ENCODE measurements around the gene COL25A1.
"Not testable (repeated sequence)": the region's sequence is repeated elsewhere in the genome, so short reads cannot be mapped to it uniquely, and the experiment has no call there.

The COL25A1 gene

DNA sequence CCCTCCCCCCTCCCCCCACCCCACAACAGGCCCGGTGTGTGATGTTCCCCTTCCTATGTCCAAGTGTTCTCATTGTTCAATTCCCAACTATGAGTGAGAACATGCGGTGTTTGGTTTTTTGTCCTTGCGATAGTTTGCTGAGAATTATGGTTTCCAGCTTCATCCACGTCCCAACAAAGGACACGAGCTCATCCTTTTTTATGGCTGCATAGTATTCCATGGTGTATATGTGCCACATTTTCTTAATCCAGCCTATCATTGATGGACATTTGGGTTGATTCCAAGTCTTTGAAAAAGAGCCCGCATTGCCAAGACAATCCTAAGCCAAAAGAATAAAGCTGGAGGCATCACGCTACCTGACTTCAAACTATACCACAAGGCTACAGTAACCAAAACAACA is 231.8 kb downstream of the COL25A1 start:
- peaks cover 27% of the 10 kb centered on the region for H3K4me1 ChIP-seq (ENCODE audit: control insufficient read depth, insufficient read depth, low read length, unreplicated experiment)
- not testable (repeated sequence) for H3K27me3 ChIP-seq (ENCODE audit: insufficient read depth, low read length); H3K79me2 ChIP-seq (ENCODE audit: control insufficient read depth, insufficient read depth, low read length, unreplicated experiment); H3K36me3 ChIP-seq (ENCODE audit: insufficient read depth, low read length); H3K4me3 ChIP-seq (ENCODE audit: low read depth, low read length); H2AFZ ChIP-seq (ENCODE audit: low read length, unreplicated experiment); H3K27ac ChIP-seq (ENCODE audit: low read depth, low read length)

- Histone ChIP-seq H2AFZ (ENCODE audit: low read length, unreplicated experiment) (no peak overlapping the region), H3K27me3 (ENCODE audit: insufficient read depth, low read length) (no peaks in the 10 kb centered on the region), H3K4me1 (ENCODE audit: control insufficient read depth, insufficient read depth, low read length, unreplicated experiment) (peaks cover 21% of the 10 kb centered on the region), H3K36me3 (ENCODE audit: insufficient read depth, low read length) (no peaks in the 10 kb centered on the region), H3K4me3 (ENCODE audit: low read depth, low read length) (peak overlapping the region; percentile 17; the same call in 1 of the 2 replicates), H3K27ac (ENCODE audit: low read depth, low read length) (peak overlapping the region; percentile 62), H3K79me2 (ENCODE audit: control insufficient read depth, insufficient read depth, low read length, unreplicated experiment) (no peaks in the 10 kb centered on the region)
These were observed 234.8 kb downstream of the COL25A1 start for GRCh38 chr4:109067508-109068235.

DNA sequence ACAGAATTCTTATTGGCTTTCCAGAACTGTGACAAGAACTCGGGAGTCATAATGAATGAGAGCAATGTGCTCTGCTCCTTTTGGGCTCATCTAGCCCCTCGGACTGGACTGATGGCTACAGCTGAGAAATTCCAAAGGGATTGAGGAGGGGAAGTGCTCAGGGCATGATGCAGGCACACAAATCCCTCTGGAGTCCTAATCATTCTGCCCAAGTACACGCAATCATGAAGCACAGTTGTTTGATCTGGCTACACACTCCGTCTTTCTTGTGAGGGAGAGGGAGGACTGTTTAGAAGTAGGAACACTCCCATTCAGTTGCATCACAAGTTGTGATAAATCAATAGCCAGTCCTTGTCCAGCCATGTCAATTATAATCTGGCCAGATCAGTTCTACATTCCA is 237.5 kb downstream of the COL25A1 start:
- Histone ChIP-seq H3K27me3 (ENCODE audit: insufficient read depth, low read length) (no peaks in the 10 kb centered on the region), H3K4me3 (ENCODE audit: low read depth, low read length) (no peak overlapping the region), H2AFZ (ENCODE audit: low read length, unreplicated experiment) (no peak overlapping the region), H3K4me1 (ENCODE audit: control insufficient read depth, insufficient read depth, low read length, unreplicated experiment) (peaks cover 14% of the 10 kb centered on the region), H3K27ac (ENCODE audit: low read depth, low read length) (no peak overlapping the region), H3K36me3 (ENCODE audit: insufficient read depth, low read length) (no peaks in the 10 kb centered on the region), H3K79me2 (ENCODE audit: control insufficient read depth, insufficient read depth, low read length, unreplicated experiment) (no peaks in the 10 kb centered on the region)

DNA sequence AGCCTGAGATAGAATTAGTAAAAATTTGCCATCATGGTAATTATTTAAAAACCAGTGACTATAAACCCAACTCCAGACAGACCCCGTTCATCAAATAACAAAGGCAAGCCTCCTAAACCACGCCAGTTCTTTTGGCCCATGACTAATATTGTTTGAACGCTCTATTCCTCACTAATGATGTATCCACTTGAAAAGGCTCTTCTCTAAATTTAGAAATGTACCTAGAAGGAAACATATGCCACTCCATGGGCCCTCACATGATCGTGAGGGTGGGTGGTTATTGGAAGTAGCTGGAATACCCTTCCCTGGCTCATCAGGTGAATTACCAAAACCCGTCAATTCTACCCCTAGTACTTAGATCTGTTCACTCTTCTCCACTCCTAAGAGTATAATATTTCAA is 249.2 kb downstream of the COL25A1 start:
- H3K4me1 ChIP-seq (ENCODE audit: control insufficient read depth, insufficient read depth, low read length, unreplicated experiment): no peaks in the 10 kb centered on the region
- H3K27me3 ChIP-seq (ENCODE audit: insufficient read depth, low read length): no peaks in the 10 kb centered on the region
- no peak overlapping the region for H3K27ac ChIP-seq (ENCODE audit: low read depth, low read length)
- no peak overlapping the region for H2AFZ ChIP-seq (ENCODE audit: low read length, unreplicated experiment)
- H3K79me2 ChIP-seq (ENCODE audit: control insufficient read depth, insufficient read depth, low read length, unreplicated experiment): no peaks in the 10 kb centered on the region
- H3K36me3 ChIP-seq (ENCODE audit: insufficient read depth, low read length): no peaks in the 10 kb centered on the region
- H3K4me3 ChIP-seq (ENCODE audit: low read depth, low read length): no peak overlapping the region

DNA sequence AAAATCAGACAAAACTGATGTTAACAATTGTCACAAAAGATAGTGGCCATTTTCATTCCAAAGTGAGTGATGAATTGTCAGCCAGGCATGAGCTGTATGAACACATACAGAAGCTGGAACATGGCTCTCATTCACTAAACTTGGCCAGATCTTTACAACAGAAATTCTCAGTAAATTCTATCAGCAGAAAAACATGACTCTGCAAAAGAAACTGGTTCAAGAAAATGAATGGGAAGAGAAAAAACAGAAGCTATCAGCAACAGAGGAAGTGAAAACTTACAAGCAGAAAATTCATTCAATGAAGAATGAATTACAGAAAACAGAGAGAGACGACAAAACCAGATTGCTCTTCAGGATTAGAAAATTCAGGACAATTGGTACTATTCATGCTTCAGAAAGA is 249.6 kb downstream of the COL25A1 start:
- Histone ChIP-seq H3K4me3 (ENCODE audit: low read depth, low read length) (no peak overlapping the region), H3K36me3 (ENCODE audit: insufficient read depth, low read length) (no peaks in the 10 kb centered on the region), H2AFZ (ENCODE audit: low read length, unreplicated experiment) (no peak overlapping the region), H3K4me1 (ENCODE audit: control insufficient read depth, insufficient read depth, low read length, unreplicated experiment) (no peaks in the 10 kb centered on the region), H3K27me3 (ENCODE audit: insufficient read depth, low read length) (no peaks in the 10 kb centered on the region), H3K27ac (ENCODE audit: low read depth, low read length) (no peak overlapping the region), H3K79me2 (ENCODE audit: control insufficient read depth, insufficient read depth, low read length, unreplicated experiment) (no peaks in the 10 kb centered on the region)

DNA sequence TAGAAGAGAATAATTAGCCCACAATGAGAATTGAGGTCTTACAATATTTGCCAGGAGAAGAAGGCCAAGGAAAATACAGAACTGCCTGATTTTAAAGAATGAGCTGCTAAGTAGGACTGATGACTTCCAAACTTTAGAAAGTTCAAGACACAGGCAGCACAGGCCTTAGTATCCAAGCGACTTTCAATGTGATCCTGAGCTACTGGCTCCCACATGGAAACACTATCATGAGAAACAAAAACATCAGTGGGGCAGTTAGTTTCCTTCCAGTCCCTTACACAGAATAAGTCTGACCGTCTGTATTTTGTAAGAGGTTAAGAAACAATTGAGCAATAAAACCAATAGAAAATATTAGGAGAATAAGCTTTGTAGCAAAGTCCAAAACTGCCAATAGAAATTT is 251.4 kb downstream of the COL25A1 start:
- no peak overlapping the region for H2AFZ ChIP-seq (ENCODE audit: low read length, unreplicated experiment)
- H3K4me3 ChIP-seq (ENCODE audit: low read depth, low read length): no peak overlapping the region

GRCh38 chr4:109049926-109050325 is 252.5 kb downstream of the COL25A1 start:
- H3K4me1 ChIP-seq (ENCODE audit: control insufficient read depth, insufficient read depth, low read length, unreplicated experiment): peaks cover 14% of the 10 kb centered on the region
- H3K79me2 ChIP-seq (ENCODE audit: control insufficient read depth, insufficient read depth, low read length, unreplicated experiment): no peaks in the 10 kb centered on the region
- no peak overlapping the region for H3K4me3 ChIP-seq (ENCODE audit: low read depth, low read length)
- H3K27ac ChIP-seq (ENCODE audit: low read depth, low read length): no peak overlapping the region
- no peaks in the 10 kb centered on the region for H3K27me3 ChIP-seq (ENCODE audit: insufficient read depth, low read length)
- no peaks in the 10 kb centered on the region for H3K36me3 ChIP-seq (ENCODE audit: insufficient read depth, low read length)
- no peak overlapping the region for H2AFZ ChIP-seq (ENCODE audit: low read length, unreplicated experiment)

More for the DNA sequence above, 251.4 kb downstream of the COL25A1 start:
- Histone ChIP-seq H3K4me1 (ENCODE audit: control insufficient read depth, insufficient read depth, low read length, unreplicated experiment) (peaks cover 12% of the 10 kb centered on the region), H3K79me2 (ENCODE audit: control insufficient read depth, insufficient read depth, low read length, unreplicated experiment) (no peaks in the 10 kb centered on the region), H3K27me3 (ENCODE audit: insufficient read depth, low read length) (no peaks in the 10 kb centered on the region), H3K36me3 (ENCODE audit: insufficient read depth, low read length) (no peaks in the 10 kb centered on the region), H3K27ac (ENCODE audit: low read depth, low read length) (no peak overlapping the region)

DNA sequence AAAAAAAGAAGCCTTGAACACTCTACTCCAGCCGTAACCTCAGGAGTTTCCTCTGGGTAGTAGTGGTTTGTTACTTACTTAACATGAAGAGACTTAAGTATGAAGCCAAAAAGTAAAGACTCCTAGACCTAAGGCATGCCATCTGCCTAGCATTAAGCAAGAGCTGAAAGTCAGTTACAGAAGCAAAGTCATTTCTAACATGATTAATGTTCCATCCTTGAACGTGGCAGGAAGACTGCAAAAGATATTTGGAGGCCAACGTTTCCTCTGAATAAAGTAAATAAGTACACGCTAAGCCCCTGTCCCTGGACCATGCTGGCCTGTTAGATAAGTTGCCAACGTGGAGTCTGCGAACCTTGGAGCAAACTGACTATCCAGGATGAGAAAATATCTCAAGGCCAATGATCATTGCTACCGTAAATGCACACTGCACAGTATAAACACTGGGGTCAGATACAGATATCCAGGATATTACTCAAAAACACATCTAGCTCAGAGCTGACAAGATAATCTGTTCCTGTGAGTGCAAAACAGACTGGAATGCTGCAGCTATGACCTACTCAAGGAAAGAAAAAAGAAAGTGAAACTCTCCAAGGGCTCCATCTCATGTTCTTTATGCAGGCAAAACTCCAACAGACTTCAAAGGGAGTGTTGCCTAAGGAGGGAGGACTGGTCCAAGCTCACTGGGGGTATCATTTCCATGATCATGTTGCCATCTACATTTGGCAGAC is 255.8 kb downstream of the COL25A1 start:
- Histone ChIP-seq H3K27ac (ENCODE audit: low read depth, low read length) (peak overlapping the region; percentile 34), H2AFZ (ENCODE audit: low read length, unreplicated experiment) (peak overlapping the region; percentile 96), H3K4me1 (ENCODE audit: control insufficient read depth, insufficient read depth, low read length, unreplicated experiment) (peaks cover 14% of the 10 kb centered on the region), H3K27me3 (ENCODE audit: insufficient read depth, low read length) (no peaks in the 10 kb centered on the region), H3K4me3 (ENCODE audit: low read depth, low read length) (peak overlapping the region; percentile 71), H3K36me3 (ENCODE audit: insufficient read depth, low read length) (no peaks in the 10 kb centered on the region), H3K79me2 (ENCODE audit: control insufficient read depth, insufficient read depth, low read length, unreplicated experiment) (no peaks in the 10 kb centered on the region)

GRCh38 chr4:109044431-109044830 is 258.0 kb downstream of the COL25A1 start:
- no peak overlapping the region for H3K27ac ChIP-seq (ENCODE audit: low read depth, low read length)
- no peaks in the 10 kb centered on the region for H3K79me2 ChIP-seq (ENCODE audit: control insufficient read depth, insufficient read depth, low read length, unreplicated experiment)
- H3K27me3 ChIP-seq (ENCODE audit: insufficient read depth, low read length): no peaks in the 10 kb centered on the region
- no peak overlapping the region for H3K4me3 ChIP-seq (ENCODE audit: low read depth, low read length)
- H3K4me1 ChIP-seq (ENCODE audit: control insufficient read depth, insufficient read depth, low read length, unreplicated experiment): peaks cover 14% of the 10 kb centered on the region
- no peaks in the 10 kb centered on the region for H3K36me3 ChIP-seq (ENCODE audit: insufficient read depth, low read length)
- H2AFZ ChIP-seq (ENCODE audit: low read length, unreplicated experiment): no peak overlapping the region

GRCh38 chr4:109043286-109043685 is 259.2 kb downstream of the COL25A1 start:
- no peak overlapping the region for H2AFZ ChIP-seq (ENCODE audit: low read length, unreplicated experiment)
- peaks cover 14% of the 10 kb centered on the region for H3K4me1 ChIP-seq (ENCODE audit: control insufficient read depth, insufficient read depth, low read length, unreplicated experiment)
- H3K4me3 ChIP-seq (ENCODE audit: low read depth, low read length): no peak overlapping the region
- no peaks in the 10 kb centered on the region for H3K27me3 ChIP-seq (ENCODE audit: insufficient read depth, low read length)
- no peaks in the 10 kb centered on the region for H3K79me2 ChIP-seq (ENCODE audit: control insufficient read depth, insufficient read depth, low read length, unreplicated experiment)
- no peak overlapping the region for H3K27ac ChIP-seq (ENCODE audit: low read depth, low read length)
- no peaks in the 10 kb centered on the region for H3K36me3 ChIP-seq (ENCODE audit: insufficient read depth, low read length)
